HTR-8/SVneo (cell line): ENCODE results near the gene FOXP1.

ENCODE experiments used
- DNase-seq: peaks from one replicate; pipeline ENCODE4 v3.0.0; 2011; ENCODE audit warnings: low spot score, mixed read lengths; ENCODE audit not compliant: insufficient read length
- FAIRE-seq: peaks from 2 replicates; lab custom pipeline; 2011; peaks lifted over from hg19 to GRCh38; lab: Jason Lieb, UNC

The FOXP1 gene

GRCh38 chr3:71265365-71265915 is 318.1 kb downstream of the FOXP1 start:
- DNase-seq (no peak), FAIRE-seq (no peak)

GRCh38 chr3:71264840-71265239 is 318.7 kb downstream of the FOXP1 start:
- DNase-seq: no peak
- FAIRE-seq: no peak

GRCh38 chr3:71262364-71263265 is 320.9 kb downstream of the FOXP1 start:
- FAIRE-seq (no peak), DNase-seq (no peak)

GRCh38 chr3:71260782-71261181 is 322.7 kb downstream of the FOXP1 start:
- FAIRE-seq: no peak

GRCh38 chr3:71258526-71258925 is 325.0 kb downstream of the FOXP1 start:
- FAIRE-seq (no peak), DNase-seq (no peak)

More at GRCh38 chr3:71260782-71261181, 322.7 kb downstream of the FOXP1 start:
- DNase-seq: no peak

GRCh38 chr3:71258116-71258515 is 325.4 kb downstream of the FOXP1 start:
- DNase-seq (peak; percentile 14), FAIRE-seq (no peak)

- DNase-seq (no peak), FAIRE-seq (no peak)
Observed at GRCh38 chr3:71255498-71255897, 328.0 kb downstream of the FOXP1 start.

GRCh38 chr3:71254281-71255057 is 329.1 kb downstream of the FOXP1 start:
- FAIRE-seq: no peak
- no peak for DNase-seq

- DNase-seq: no peak
- FAIRE-seq: no peak
Observed at GRCh38 chr3:71253169-71253568, 330.4 kb downstream of the FOXP1 start.

GRCh38 chr3:71252466-71252865 is 331.1 kb downstream of the FOXP1 start:
- DNase-seq (no peak), FAIRE-seq (peak; percentile 62)

GRCh38 chr3:71251156-71251775 is 332.3 kb downstream of the FOXP1 start:
- DNase-seq: peak; percentile 53
- FAIRE-seq: peak; percentile 68

- FAIRE-seq (no peak), DNase-seq (no peak)
Observed at GRCh38 chr3:71250026-71250425, 333.5 kb downstream of the FOXP1 start.

GRCh38 chr3:71247958-71248335 is 335.6 kb downstream of the FOXP1 start:
- FAIRE-seq (no peak), DNase-seq (no peak)

GRCh38 chr3:71247221-71247957 is 336.1 kb downstream of the FOXP1 start:
- DNase-seq (peak; percentile 57), FAIRE-seq (no peak)

- DNase-seq: no peak
- no peak for FAIRE-seq
Observed at GRCh38 chr3:71245971-71246880, 337.3 kb downstream of the FOXP1 start.

- no peak for FAIRE-seq
Observed at GRCh38 chr3:71244826-71245488, 338.6 kb downstream of the FOXP1 start.

GRCh38 chr3:71244153-71244825 is 339.2 kb downstream of the FOXP1 start:
- DNase-seq: no peak
- no peak for FAIRE-seq

More at GRCh38 chr3:71244826-71245488, 338.6 kb downstream of the FOXP1 start:
- DNase-seq: peak; percentile 20

- FAIRE-seq (no peak), DNase-seq (no peak)
Observed at GRCh38 chr3:71243229-71243628, 340.3 kb downstream of the FOXP1 start.
